ENCODE results near the gene IL34. TPM values are rescaled to one million over a fixed set of nuclear protein-coding genes. Genes with fewer than 3 reads are reported as not detected.

The IL34 gene
- polyA plus RNA-seq, 1 donor (not counting 4 experiments of a cell fraction or from before 2014, with no cell fraction given), result 0.08 TPM

DNA sequence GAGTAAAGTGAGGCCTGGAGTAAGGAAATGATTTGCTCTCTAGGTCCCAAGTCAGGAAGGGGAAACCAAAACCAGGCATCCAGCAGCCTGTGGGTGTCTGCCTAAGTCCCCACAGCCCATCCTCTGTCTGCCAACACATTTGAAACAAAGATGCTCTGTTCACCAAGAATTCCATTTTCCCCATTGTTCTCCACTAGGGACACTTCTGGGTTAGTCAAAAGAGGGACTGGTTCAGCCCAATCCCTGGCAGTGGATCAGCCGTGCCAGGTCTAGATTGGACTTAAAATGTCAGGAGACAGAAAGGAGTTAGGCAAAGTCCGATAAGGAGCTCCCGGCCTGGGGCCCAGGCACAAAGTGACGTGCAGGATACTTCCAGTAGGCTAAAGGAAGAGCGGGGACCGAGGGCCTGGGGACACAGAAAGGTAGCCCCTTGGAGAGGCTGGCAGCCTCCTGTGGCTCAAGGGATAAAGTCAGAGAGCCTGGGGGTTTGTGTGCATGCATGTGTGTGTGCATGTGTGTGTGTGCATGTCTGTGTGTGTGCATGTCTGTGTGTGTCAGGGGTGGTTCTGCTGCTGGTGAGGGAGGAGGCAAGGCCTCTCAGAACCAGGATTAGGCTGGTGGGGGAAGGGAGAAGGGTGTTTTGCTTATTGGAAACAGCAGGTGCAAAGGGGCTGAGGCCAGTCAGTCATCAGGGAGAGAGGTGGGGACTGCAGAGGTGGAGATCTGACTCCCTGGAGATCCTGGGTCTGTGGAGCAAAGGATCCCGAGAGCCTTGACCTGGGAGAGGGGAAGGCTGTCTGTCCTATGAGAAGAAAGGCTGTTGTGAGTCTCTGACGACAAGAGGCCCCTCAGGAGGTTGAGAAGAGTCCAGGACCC, 41.7 kb upstream of the IL34 start:
- no peaks in the 10 kb centered on the region for H3K79me2 ChIP-seq (ENCODE audit: control insufficient read depth, insufficient read depth, low read length)
- H3K4me1 ChIP-seq (ENCODE audit: control insufficient read depth, extremely low read depth, insufficient read depth, low read length), result no peaks in the 10 kb centered on the region
- no peaks in the 10 kb centered on the region for H3K9me1 ChIP-seq (ENCODE audit: control insufficient read depth, extremely low read depth, insufficient read depth, low read length)
- no peak for FAIRE-seq
- TF ChIP-seq EZH2 (IDR thresholded peaks at IDR 0.05; ENCODE audit: low read length), result no peak
- TF ChIP-seq, protein P1, sequence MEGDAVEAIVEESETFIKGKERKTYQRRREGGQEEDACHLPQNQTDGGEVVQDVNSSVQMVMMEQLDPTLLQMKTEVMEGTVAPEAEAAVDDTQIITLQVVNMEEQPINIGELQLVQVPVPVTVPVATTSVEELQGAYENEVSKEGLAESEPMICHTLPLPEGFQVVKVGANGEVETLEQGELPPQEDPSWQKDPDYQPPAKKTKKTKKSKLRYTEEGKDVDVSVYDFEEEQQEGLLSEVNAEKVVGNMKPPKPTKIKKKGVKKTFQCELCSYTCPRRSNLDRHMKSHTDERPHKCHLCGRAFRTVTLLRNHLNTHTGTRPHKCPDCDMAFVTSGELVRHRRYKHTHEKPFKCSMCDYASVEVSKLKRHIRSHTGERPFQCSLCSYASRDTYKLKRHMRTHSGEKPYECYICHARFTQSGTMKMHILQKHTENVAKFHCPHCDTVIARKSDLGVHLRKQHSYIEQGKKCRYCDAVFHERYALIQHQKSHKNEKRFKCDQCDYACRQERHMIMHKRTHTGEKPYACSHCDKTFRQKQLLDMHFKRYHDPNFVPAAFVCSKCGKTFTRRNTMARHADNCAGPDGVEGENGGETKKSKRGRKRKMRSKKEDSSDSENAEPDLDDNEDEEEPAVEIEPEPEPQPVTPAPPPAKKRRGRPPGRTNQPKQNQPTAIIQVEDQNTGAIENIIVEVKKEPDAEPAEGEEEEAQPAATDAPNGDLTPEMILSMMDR (optimal IDR thresholded peaks at IDR 0.05 in 1 of 3, IDR thresholded peaks at IDR 0.05 in 1 of 3, conservative IDR thresholded peaks at IDR 0.05 in 1 of 3; ENCODE audit: extremely low read depth in 1 of 3, insufficient read depth in 2 of 3, low read length in 3 of 3), result no peak
- no peak overlapping the region for H3K4me3 ChIP-seq (ENCODE audit: control insufficient read depth in 2 of 3, extremely low read depth in 1 of 3, insufficient read depth in 2 of 3, low read depth in 1 of 3, low read length in 3 of 3)
- no peak overlapping the region for H3K27ac ChIP-seq (ENCODE audit: control insufficient read depth, insufficient read depth, low read length)
- H3K4me2 ChIP-seq (ENCODE audit: control insufficient read depth, extremely low read depth, insufficient read depth, low read depth, low read length), result no peak overlapping the region
- H3K9ac ChIP-seq (ENCODE audit: control insufficient read depth, extremely low read depth, insufficient read depth, low read length), result no peak overlapping the region
- no peak overlapping the region for H2AFZ ChIP-seq (ENCODE audit: control insufficient read depth, low read length)
- no peaks in the 10 kb centered on the region for H4K20me1 ChIP-seq (ENCODE audit: control insufficient read depth, extremely low read depth, insufficient read depth, low read length)
- DNase-seq (ENCODE audit: low read depth, low spot score), result no peak
- no peaks in the 10 kb centered on the region for H3K27me3 ChIP-seq (ENCODE audit: control insufficient read depth, extremely low read depth, insufficient read depth, low read length)
- H3K9me3 ChIP-seq (ENCODE audit: control insufficient read depth, low read depth, low read length), result no peaks in the 10 kb centered on the region
- dilution Hi-C loops (cut with MboI; ENCODE audit: extremely low pct_ligation_motif_present, low sequenced_read_pairs), result no loop called here
- H3K36me3 ChIP-seq (ENCODE audit: control insufficient read depth in 2 of 2, extremely low read depth in 1 of 2, insufficient read depth in 2 of 2, low read length in 2 of 2), result no peaks in the 10 kb centered on the region

DNA sequence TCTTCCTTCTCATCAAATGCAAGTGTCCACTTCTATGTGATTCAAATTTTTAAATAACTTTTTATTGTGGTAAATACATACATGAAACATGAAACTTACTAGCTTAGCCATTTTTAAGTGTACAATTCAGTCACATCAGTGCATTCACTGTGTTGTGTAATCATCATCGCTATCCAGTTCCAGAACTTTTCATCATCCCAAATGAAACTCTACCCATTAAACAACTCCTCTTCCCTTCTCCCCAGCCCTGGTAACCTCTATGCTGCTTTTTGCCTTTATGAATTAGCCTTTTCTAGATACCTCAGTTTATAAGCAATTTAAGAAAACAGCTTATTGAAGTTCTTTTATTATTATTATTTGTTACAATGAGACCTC, 41.1 kb upstream of the IL34 start:
- no peaks in the 10 kb centered on the region for H3K4me1 ChIP-seq (ENCODE audit: control insufficient read depth, extremely low read depth, insufficient read depth, low read length)
- no peak for TF ChIP-seq EZH2 (IDR thresholded peaks at IDR 0.05; ENCODE audit: low read length)
- TF ChIP-seq, protein P1 (optimal IDR thresholded peaks at IDR 0.05 in 1 of 3, IDR thresholded peaks at IDR 0.05 in 1 of 3, conservative IDR thresholded peaks at IDR 0.05 in 1 of 3; ENCODE audit: extremely low read depth in 1 of 3, insufficient read depth in 2 of 3, low read length in 3 of 3), result no peak
- FAIRE-seq (no peak), DNase-seq (ENCODE audit: low read depth, low spot score) (no peak)
- H2AFZ ChIP-seq (ENCODE audit: control insufficient read depth, low read length), result no peak overlapping the region
- H3K4me2 ChIP-seq (ENCODE audit: control insufficient read depth, extremely low read depth, insufficient read depth, low read depth, low read length), result no peak overlapping the region
- no peaks in the 10 kb centered on the region for H3K9me1 ChIP-seq (ENCODE audit: control insufficient read depth, extremely low read depth, insufficient read depth, low read length)
- no peak overlapping the region for H3K27ac ChIP-seq (ENCODE audit: control insufficient read depth, insufficient read depth, low read length)
- no peaks in the 10 kb centered on the region for H3K79me2 ChIP-seq (ENCODE audit: control insufficient read depth, insufficient read depth, low read length)
- no peaks in the 10 kb centered on the region for H3K27me3 ChIP-seq (ENCODE audit: control insufficient read depth, extremely low read depth, insufficient read depth, low read length)
- H3K4me3 ChIP-seq (ENCODE audit: control insufficient read depth in 2 of 3, extremely low read depth in 1 of 3, insufficient read depth in 2 of 3, low read depth in 1 of 3, low read length in 3 of 3), result no peak overlapping the region
- no peaks in the 10 kb centered on the region for H4K20me1 ChIP-seq (ENCODE audit: control insufficient read depth, extremely low read depth, insufficient read depth, low read length)
- dilution Hi-C loops (cut with MboI; ENCODE audit: extremely low pct_ligation_motif_present, low sequenced_read_pairs), result no loop called here
- no peak overlapping the region for H3K9ac ChIP-seq (ENCODE audit: control insufficient read depth, extremely low read depth, insufficient read depth, low read length)
- no peaks in the 10 kb centered on the region for H3K9me3 ChIP-seq (ENCODE audit: control insufficient read depth, low read depth, low read length)
- no peaks in the 10 kb centered on the region for H3K36me3 ChIP-seq (ENCODE audit: control insufficient read depth in 2 of 2, extremely low read depth in 1 of 2, insufficient read depth in 2 of 2, low read length in 2 of 2)
